Mucosa of descending colon (tissue), 3 donors: ENCODE measurements around the gene HOXA1. TPM values are rescaled to one million over a fixed set of nuclear protein-coding genes. Genes with fewer than 3 reads are reported as not detected.

Source experiments
- ATAC-seq: fragments of 200-7000 bp; cut with Tn5 transposase; one replicate; pipeline ENCODE4 v1.9.1; 2020; ENCODE audit warnings: mild to moderate bottlenecking, moderate library complexity
- DNase-seq, 3 donors: peaks; one replicate each; pipeline ENCODE4 v3.0.0-alpha.2; 2020
- H3K36me3 ChIP-seq: fragments of 200-600 bp; one replicate; pipeline ENCODE4 v1.8.0; 2021; ENCODE audit warnings: low read depth, mild to moderate bottlenecking
- H3K4me1 ChIP-seq: fragments of 200-600 bp; one replicate; pipeline ENCODE4 v1.8.0; 2021; ENCODE audit warnings: low read depth, mild to moderate bottlenecking
- H3K4me3 ChIP-seq: fragments of 200-600 bp; one replicate; pipeline ENCODE4 v1.8.0; 2021; ENCODE audit warnings: mild to moderate bottlenecking
- H3K9me3 ChIP-seq: fragments of 200-600 bp; one replicate; pipeline ENCODE4 v1.8.0; 2021; ENCODE audit warnings: mild to moderate bottlenecking
- CTCF ChIP-seq: fragments of 200-600 bp; IDR thresholded peaks from one replicate; pipeline ENCODE4 v1.8.0; 2022; ENCODE audit warnings: antibody characterized with exemption, mild to moderate bottlenecking
- intact Hi-C, 2 donors: fragments of 100-400 bp; cut with DNase I in 1 of 2; cut with micrococcal nuclease in 1 of 2; formaldehyde crosslinking; loops; one replicate each; pipeline versions ENCODE4 v1.11.0 to v1.11.1; 2022; cut with DNase I, micrococcal nuclease
- total RNA-seq, 3 donors: library from RNA; stranded (reverse); fragmentation: NEBNext Ultra II Directional in 2 of 3; extraction: Animal tissue kit (Norgen Biotek cat#: 25700) in 2 of 3; gene quantifications; one replicate each; pipeline versions ENCODE4 v1.2.1 to v1.2.4, GENCODE V29; 2021 to 2023
- donor health status: DM: no; HTN: no; CAD: no; lungs with moderate emphysema.
- donor health status: DM: no; HTN: no; CAD: no.
- donor health status: DM: no; HTN: yes; CAD: no.

HOXA1 gene
- total RNA-seq, 3 donors from 2014 or later = 1.5 to 2.7 (median 2.1) TPM

GRCh38 chr7:27117887-27118491 is 22.2 kb upstream of the HOXA1 start:
- intact Hi-C loops = no loop called here
- Histone ChIP-seq H3K4me1 (peaks cover 54% of the 10 kb centered on the region), H3K4me3 (no peak overlapping the region)

GRCh38 chr7:27116962-27117886 is 21.4 kb upstream of the HOXA1 start:
- intact Hi-C loops = no loop called here
- no peak for ATAC-seq
- no peak overlapping the region for H3K4me3 ChIP-seq
- H3K4me1 ChIP-seq = peaks cover 58% of the 10 kb centered on the region
- DNase-seq = peak in 2 of 3 donors; percentile 30 to 49
- no peak for TF ChIP-seq CTCF
- H3K36me3 ChIP-seq = no peaks in the 10 kb centered on the region
- H3K9me3 ChIP-seq = no peaks in the 10 kb centered on the region

More at GRCh38 chr7:27117887-27118491, 22.2 kb upstream of the HOXA1 start:
- H3K36me3 ChIP-seq = no peaks in the 10 kb centered on the region
- no peaks in the 10 kb centered on the region for H3K9me3 ChIP-seq
- DNase-seq (peak in 2 of 3 donors; percentile 43 to 49), ATAC-seq (no peak)
- TF ChIP-seq CTCF = no peak

GRCh38 chr7:27116031-27116961 is 20.5 kb upstream of the HOXA1 start:
- ATAC-seq (no peak), DNase-seq (peak in 2 of 3 donors; percentile 30 to 42)
- no peaks in the 10 kb centered on the region for H3K9me3 ChIP-seq
- no peaks in the 10 kb centered on the region for H3K36me3 ChIP-seq
- no peak overlapping the region for H3K4me3 ChIP-seq
- intact Hi-C loops = no loop called here
- H3K4me1 ChIP-seq = peaks cover 54% of the 10 kb centered on the region
- TF ChIP-seq CTCF = no peak

GRCh38 chr7:27115221-27116026 is 19.6 kb upstream of the HOXA1 start:
- Histone ChIP-seq H3K36me3 (no peaks in the 10 kb centered on the region), H3K4me1 (peaks cover 54% of the 10 kb centered on the region), H3K9me3 (no peaks in the 10 kb centered on the region), H3K4me3 (peak overlapping the region; percentile 6)
- intact Hi-C loops = no loop called here
- peak; percentile 50 for ATAC-seq
- peak; percentile 64 to 80 (median 64) for DNase-seq
- no peak for TF ChIP-seq CTCF

GRCh38 chr7:27114881-27115220 is 19.1 kb upstream of the HOXA1 start:
- peaks cover 52% of the 10 kb centered on the region for H3K4me1 ChIP-seq
- DNase-seq (no peak), ATAC-seq (no peak)
- TF ChIP-seq CTCF = no peak
- intact Hi-C loops = no loop called here
- H3K4me3 ChIP-seq = no peak overlapping the region
- no peaks in the 10 kb centered on the region for H3K36me3 ChIP-seq
- no peaks in the 10 kb centered on the region for H3K9me3 ChIP-seq
